Measurements from ENCODE around the gene NFIC.

- no peak for TF ChIP-seq CTCF (IDR thresholded peaks at IDR 0.05; ENCODE audit: low read length)
- no peak for TF ChIP-seq EZH2 (IDR thresholded peaks at IDR 0.05; ENCODE audit: borderline replicate concordance, low read length)
These were observed 29.5 kb upstream of the NFIC start for GRCh38 chr19:3336680-3337523.

Data from OCI-LY1 (cell line).